Activated naive CD8-positive, alpha-beta T cell (primary cell): ENCODE data around the gene NUDT6.
"Not testable (repeated sequence)": the region's sequence is repeated elsewhere in the genome, so short reads cannot be mapped to it uniquely, and the experiment has no call there.

Experiments
- H3K27ac Mint-ChIP-seq: one replicate; pipeline ENCODE4 v1.8.0; 2021; ENCODE audit warnings: mixed read lengths
- H3K27me3 Mint-ChIP-seq: one replicate; pipeline ENCODE4 v1.8.0; 2021; ENCODE audit warnings: mixed read lengths
- H3K36me3 Mint-ChIP-seq: one replicate; pipeline ENCODE4 v1.8.0; 2021; ENCODE audit warnings: mixed read lengths
- H3K4me1 Mint-ChIP-seq: one replicate; pipeline ENCODE4 v1.8.0; 2021; ENCODE audit warnings: low read depth, mixed read lengths
- H3K4me3 Mint-ChIP-seq: one replicate; pipeline ENCODE4 v1.8.0; 2021; ENCODE audit warnings: mild to moderate bottlenecking, mixed read lengths
- H3K9me3 Mint-ChIP-seq: one replicate; pipeline ENCODE4 v1.8.0; 2021; ENCODE audit warnings: low read depth, mixed read lengths

Gene NUDT6

DNA sequence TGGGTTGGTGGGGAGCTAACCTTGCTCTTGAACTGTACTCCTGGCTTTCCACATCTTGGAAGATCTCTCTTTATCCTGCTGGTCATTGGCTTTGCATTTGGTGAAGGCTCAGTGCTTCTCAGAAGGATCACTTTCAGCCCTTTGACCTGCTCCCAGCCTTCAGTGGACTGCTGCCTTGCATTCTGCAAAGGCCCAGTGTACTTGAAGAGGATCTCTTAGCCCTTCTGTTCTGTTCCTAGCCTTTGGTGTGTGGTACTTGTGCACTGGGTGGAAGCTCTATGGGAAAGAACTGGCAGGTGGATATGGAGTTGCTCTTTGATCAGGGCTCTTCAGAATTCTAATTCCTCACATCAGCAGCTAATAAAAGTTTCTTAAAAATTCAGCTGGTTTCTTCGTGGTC is 49.3 kb downstream of the NUDT6 start:
- Mint-ChIP-seq H3K27me3 (peaks cover 24% of the 10 kb centered on the region), H3K36me3 (no peaks in the 10 kb centered on the region), H3K4me3 (no peak overlapping the region), H3K4me1 (no peaks in the 10 kb centered on the region), H3K27ac (no peak overlapping the region), H3K9me3 (no peaks in the 10 kb centered on the region)

- not testable (repeated sequence) for H3K9me3 Mint-ChIP-seq, H3K4me1 Mint-ChIP-seq, H3K4me3 Mint-ChIP-seq, H3K36me3 Mint-ChIP-seq, H3K27ac Mint-ChIP-seq
- H3K27me3 Mint-ChIP-seq: peaks cover 24% of the 10 kb centered on the region
Observed at GRCh38 chr4:122868235-122868634, 54.2 kb downstream of the NUDT6 start.

DNA sequence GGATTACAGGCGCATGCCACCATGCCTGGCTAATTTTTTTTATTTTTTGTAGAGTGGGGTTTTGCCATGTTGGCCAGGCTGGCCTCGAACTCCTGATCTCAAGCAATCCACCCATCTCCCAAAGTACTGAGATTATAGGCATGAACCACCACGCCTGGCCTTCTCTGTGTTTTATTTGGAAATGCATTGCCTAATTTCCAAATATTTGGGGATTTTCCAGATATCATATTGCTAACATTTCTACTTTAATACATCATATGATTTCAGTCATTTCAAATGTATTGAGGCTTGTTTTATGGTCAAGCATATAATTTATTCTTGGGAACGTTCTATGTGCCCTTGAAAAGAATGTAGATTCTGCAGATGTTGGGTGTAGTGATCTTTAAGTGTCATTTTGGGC is 57.0 kb downstream of the NUDT6 start:
- no peak overlapping the region for H3K4me3 Mint-ChIP-seq
- H3K27ac Mint-ChIP-seq: no peak overlapping the region
- H3K27me3 Mint-ChIP-seq: peaks cover 23% of the 10 kb centered on the region
- H3K36me3 Mint-ChIP-seq: no peaks in the 10 kb centered on the region
- H3K4me1 Mint-ChIP-seq: no peaks in the 10 kb centered on the region
- H3K9me3 Mint-ChIP-seq: no peaks in the 10 kb centered on the region

DNA sequence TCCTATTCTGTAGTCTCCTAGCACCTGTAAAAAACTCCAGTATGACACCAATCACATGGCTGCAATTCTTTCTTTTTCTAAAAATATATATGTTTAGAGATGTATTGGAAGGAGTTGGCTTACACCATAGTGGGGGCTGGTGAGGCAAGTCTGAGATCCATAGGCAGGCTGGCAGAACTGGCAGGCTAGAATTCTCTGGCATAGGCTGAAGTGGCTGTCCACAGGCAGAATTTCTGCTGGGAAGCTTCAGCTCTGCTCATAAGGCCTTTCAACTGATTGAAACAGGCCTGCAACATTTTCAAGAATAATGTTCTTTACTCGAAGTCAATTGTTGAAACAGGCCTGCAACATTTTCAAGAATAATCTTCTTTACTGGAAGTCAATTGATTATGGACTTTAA is 58.8 kb downstream of the NUDT6 start:
- H3K4me1 Mint-ChIP-seq: no peaks in the 10 kb centered on the region
- no peaks in the 10 kb centered on the region for H3K36me3 Mint-ChIP-seq
- no peak overlapping the region for H3K4me3 Mint-ChIP-seq
- H3K9me3 Mint-ChIP-seq: no peaks in the 10 kb centered on the region
- no peak overlapping the region for H3K27ac Mint-ChIP-seq
- peaks cover 16% of the 10 kb centered on the region for H3K27me3 Mint-ChIP-seq

- no peaks in the 10 kb centered on the region for H3K9me3 Mint-ChIP-seq
- H3K4me1 Mint-ChIP-seq: no peaks in the 10 kb centered on the region
- H3K4me3 Mint-ChIP-seq: no peak overlapping the region
- H3K27ac Mint-ChIP-seq: no peak overlapping the region
- peaks cover 20% of the 10 kb centered on the region for H3K27me3 Mint-ChIP-seq
- H3K36me3 Mint-ChIP-seq: no peaks in the 10 kb centered on the region
Observed at GRCh38 chr4:122861172-122861943, 61.0 kb downstream of the NUDT6 start.

DNA sequence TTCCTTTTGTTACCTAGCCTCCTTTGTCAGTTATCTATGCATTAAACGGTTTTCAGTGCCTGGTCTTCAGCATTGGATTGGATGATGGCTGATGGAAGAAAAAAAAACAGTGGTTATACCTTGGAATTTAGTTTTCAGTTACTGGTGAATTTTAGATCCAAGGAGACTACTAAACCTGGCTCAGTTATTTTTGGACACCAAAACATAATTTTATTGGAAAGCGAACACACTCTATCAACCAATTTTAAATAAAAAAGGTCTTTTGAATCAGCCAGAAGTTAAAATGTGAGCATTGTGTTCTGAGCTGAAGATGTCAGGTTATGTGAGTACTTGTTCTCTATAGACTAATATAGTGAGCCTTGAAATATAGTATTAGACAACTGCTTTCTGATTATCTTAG is 63.7 kb downstream of the NUDT6 start:
- Mint-ChIP-seq H3K27ac (no peak overlapping the region), H3K36me3 (no peaks in the 10 kb centered on the region), H3K4me3 (no peak overlapping the region), H3K4me1 (no peaks in the 10 kb centered on the region), H3K27me3 (peaks cover 20% of the 10 kb centered on the region), H3K9me3 (no peaks in the 10 kb centered on the region)

- H3K9me3 Mint-ChIP-seq: no peaks in the 10 kb centered on the region
- no peaks in the 10 kb centered on the region for H3K36me3 Mint-ChIP-seq
- no peak overlapping the region for H3K4me3 Mint-ChIP-seq
- H3K27ac Mint-ChIP-seq: no peak overlapping the region
- peaks cover 17% of the 10 kb centered on the region for H3K27me3 Mint-ChIP-seq
- H3K4me1 Mint-ChIP-seq: no peaks in the 10 kb centered on the region
Observed at GRCh38 chr4:122857160-122857559, 65.2 kb downstream of the NUDT6 start.

DNA sequence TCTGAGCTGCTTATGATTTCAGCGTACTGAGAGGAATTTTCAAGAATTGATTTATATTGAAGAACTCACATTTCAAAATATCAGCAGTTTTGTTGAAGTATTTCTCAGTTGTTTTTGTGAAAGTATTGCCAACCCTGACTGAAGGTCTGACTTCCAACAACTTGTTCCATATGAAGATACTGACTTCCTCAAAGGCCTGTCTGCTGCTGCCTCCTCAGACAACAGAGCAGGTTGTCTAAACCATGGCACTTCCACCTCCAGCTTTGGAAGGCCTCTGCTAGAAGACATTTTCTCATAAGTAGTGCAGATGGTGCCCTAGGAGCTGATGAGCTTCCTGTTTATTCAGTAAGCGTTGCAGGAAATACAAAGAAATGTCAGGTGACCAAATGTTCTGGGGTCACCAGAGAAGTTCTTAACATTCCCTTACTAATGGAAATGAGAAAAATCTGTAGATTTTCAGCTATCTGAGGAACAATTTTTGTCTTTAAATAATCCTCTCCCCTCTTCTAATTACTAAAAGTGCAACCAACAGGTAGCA is 67.0 kb downstream of the NUDT6 start:
- Mint-ChIP-seq H3K36me3 (no peaks in the 10 kb centered on the region), H3K27ac (no peak overlapping the region), H3K27me3 (peaks cover 8% of the 10 kb centered on the region), H3K9me3 (no peaks in the 10 kb centered on the region), H3K4me1 (no peaks in the 10 kb centered on the region), H3K4me3 (no peak overlapping the region)

- H3K4me3 Mint-ChIP-seq: no peak overlapping the region
- no peaks in the 10 kb centered on the region for H3K36me3 Mint-ChIP-seq
- no peak overlapping the region for H3K27ac Mint-ChIP-seq
Observed at GRCh38 chr4:122854447-122855352, 67.7 kb downstream of the NUDT6 start.

DNA sequence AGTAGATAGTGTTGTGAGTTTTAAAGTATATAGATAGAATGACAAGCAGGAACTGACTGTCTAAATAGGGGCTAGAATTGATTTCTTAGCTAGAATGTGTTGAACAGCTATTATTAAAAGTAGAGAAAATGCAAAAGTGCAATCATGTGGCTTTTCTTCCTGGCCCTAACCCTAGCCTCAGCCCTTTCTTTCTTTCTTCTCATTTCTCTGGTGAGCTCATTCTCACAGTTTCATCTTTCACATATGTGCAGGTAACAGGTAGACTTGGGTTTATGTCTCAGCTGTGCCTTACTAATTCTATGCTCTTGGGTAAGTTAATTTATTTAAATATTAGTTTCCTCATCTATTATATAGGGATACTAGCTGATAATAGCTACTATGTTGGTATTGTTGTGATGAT is 70.8 kb downstream of the NUDT6 start:
- H3K9me3 Mint-ChIP-seq: no peaks in the 10 kb centered on the region
- no peak overlapping the region for H3K27ac Mint-ChIP-seq
- no peaks in the 10 kb centered on the region for H3K4me1 Mint-ChIP-seq
- H3K27me3 Mint-ChIP-seq: peaks cover 7% of the 10 kb centered on the region
- no peak overlapping the region for H3K4me3 Mint-ChIP-seq
- H3K36me3 Mint-ChIP-seq: no peaks in the 10 kb centered on the region

More at GRCh38 chr4:122854447-122855352, 67.7 kb downstream of the NUDT6 start:
- Mint-ChIP-seq H3K27me3 (peaks cover 8% of the 10 kb centered on the region), H3K4me1 (no peaks in the 10 kb centered on the region), H3K9me3 (no peaks in the 10 kb centered on the region)

GRCh38 chr4:122849789-122850188 is 72.6 kb downstream of the NUDT6 start:
- not testable (repeated sequence) for H3K36me3 Mint-ChIP-seq, H3K4me1 Mint-ChIP-seq, H3K4me3 Mint-ChIP-seq, H3K9me3 Mint-ChIP-seq, H3K27me3 Mint-ChIP-seq, H3K27ac Mint-ChIP-seq

DNA sequence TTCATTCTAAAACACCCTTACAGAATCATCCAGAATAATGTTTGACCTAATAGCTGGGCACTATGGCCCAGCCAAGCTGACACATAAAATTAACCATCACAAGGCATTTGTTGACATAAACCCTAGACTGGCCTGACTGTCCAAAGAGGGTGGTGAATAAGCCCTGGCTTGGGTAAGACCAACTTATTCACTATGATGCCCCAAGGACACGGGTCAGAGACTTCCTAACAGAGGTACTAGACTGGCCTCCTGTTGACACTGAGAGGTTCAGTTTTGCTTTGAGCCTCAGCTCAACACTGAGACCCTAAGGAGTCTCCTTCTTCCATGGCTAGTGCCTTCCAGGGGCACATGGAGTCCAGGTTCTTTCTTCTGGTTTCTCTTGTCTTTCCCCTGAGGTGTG is 74.5 kb downstream of the NUDT6 start:
- H3K9me3 Mint-ChIP-seq: no peaks in the 10 kb centered on the region
- H3K27ac Mint-ChIP-seq: no peak overlapping the region
- H3K27me3 Mint-ChIP-seq: peaks cover 11% of the 10 kb centered on the region
- no peaks in the 10 kb centered on the region for H3K4me1 Mint-ChIP-seq
- H3K36me3 Mint-ChIP-seq: no peaks in the 10 kb centered on the region
- H3K4me3 Mint-ChIP-seq: no peak overlapping the region

DNA sequence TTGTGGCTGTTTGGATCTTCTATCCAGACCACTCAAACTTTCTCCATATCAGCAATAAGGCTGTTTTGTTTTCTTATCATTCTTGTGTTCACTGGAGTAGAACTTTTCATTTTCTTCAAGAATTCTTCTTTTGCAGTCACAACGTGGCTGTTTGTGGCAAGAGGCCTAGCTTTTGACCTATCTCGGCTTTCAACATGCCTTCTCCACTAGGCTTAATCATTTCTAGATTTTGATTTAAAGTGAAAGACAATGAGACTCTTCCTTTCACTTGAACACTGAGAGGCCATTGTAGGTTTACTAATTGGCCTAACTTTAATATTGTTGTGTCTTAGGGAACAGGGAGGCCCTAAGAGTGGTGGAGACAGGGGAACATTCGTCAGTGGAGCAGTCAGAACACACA is 76.6 kb downstream of the NUDT6 start:
- Mint-ChIP-seq H3K9me3 (no peaks in the 10 kb centered on the region), H3K27ac (no peak overlapping the region), H3K4me3 (no peak overlapping the region), H3K4me1 (no peaks in the 10 kb centered on the region), H3K36me3 (no peaks in the 10 kb centered on the region), H3K27me3 (peaks cover 10% of the 10 kb centered on the region)

DNA sequence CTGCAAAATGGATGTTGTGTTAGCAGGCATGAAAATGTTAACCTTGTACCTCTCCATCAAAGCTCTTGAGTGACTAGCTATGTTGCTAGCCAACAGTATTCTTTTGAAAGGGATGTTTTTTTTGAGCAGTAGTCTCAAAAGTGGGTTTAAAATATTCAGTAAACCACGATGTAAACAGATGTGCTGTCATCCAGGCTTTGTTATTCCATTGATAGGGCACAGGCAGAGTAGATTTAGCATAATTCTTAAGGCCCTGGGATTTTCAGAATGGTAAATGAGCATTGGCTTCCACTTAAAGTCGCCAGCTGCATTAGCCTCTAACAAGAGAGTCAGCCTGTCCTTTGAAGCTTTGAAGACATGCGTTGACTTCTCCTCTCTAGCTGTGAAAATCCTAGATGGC is 77.3 kb downstream of the NUDT6 start:
- Mint-ChIP-seq H3K27ac (no peak overlapping the region), H3K4me3 (no peak overlapping the region), H3K9me3 (no peaks in the 10 kb centered on the region), H3K4me1 (no peaks in the 10 kb centered on the region), H3K36me3 (no peaks in the 10 kb centered on the region), H3K27me3 (peaks cover 10% of the 10 kb centered on the region)

DNA sequence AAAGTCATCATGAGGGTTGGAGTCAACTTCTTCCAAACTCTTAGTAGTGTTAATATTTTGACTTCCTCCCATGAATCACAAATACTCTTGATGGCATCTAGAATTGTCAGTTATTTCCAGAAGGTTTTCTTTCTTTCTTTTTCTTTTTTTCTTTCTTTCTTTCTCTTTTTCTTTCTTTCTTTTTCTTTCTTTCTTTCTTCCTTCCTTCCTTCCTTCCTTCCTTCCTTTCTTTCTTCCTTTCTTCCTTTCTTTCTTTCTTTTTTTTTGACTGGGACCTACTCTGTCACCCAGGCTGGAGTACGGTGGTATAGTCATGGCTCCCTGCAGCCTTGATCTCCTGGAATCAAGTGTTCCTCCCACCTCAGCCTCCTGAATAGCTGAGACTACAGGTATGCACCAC is 78.0 kb downstream of the NUDT6 start:
- H3K27ac Mint-ChIP-seq, H3K9me3 Mint-ChIP-seq, H3K4me3 Mint-ChIP-seq, H3K4me1 Mint-ChIP-seq, H3K36me3 Mint-ChIP-seq: not testable (repeated sequence)
- H3K27me3 Mint-ChIP-seq: peaks cover 11% of the 10 kb centered on the region
